ENCODE data around the gene TRIM9. TPM values are rescaled to one million over a fixed set of nuclear protein-coding genes. Genes with fewer than 3 reads are reported as not detected.

Gene TRIM9
- polyA plus RNA-seq, 1 donor, result 1.6 TPM

- no peak for DNase-seq (ENCODE audit: low read depth)
These were observed 1.3 kb downstream of the TRIM9 start for GRCh38 chr14:51093371-51094281.

GRCh38 chr14:51092965-51093364 is 1.9 kb downstream of the TRIM9 start:
- DNase-seq (ENCODE audit: low read depth), result no peak

- no peak for DNase-seq (ENCODE audit: low read depth)
These were observed 5.6 kb downstream of the TRIM9 start for GRCh38 chr14:51089278-51089677.

GRCh38 chr14:51087031-51087441 is 7.9 kb downstream of the TRIM9 start:
- no peak for DNase-seq (ENCODE audit: low read depth)

GRCh38 chr14:51086044-51086443 is 8.9 kb downstream of the TRIM9 start:
- no peak for DNase-seq (ENCODE audit: low read depth)

- no peak for DNase-seq (ENCODE audit: low read depth)
These were observed 9.9 kb downstream of the TRIM9 start for GRCh38 chr14:51084962-51085361.

- no peak for DNase-seq (ENCODE audit: low read depth)
These were observed 10.4 kb downstream of the TRIM9 start for GRCh38 chr14:51084507-51084906.

- no peak for DNase-seq (ENCODE audit: low read depth)
These were observed 12.6 kb downstream of the TRIM9 start for GRCh38 chr14:51082349-51082748.

- DNase-seq (ENCODE audit: low read depth), result no peak
These were observed 13.2 kb downstream of the TRIM9 start for GRCh38 chr14:51081712-51082111.

GRCh38 chr14:51081209-51081608 is 13.7 kb downstream of the TRIM9 start:
- no peak for DNase-seq (ENCODE audit: low read depth)

GRCh38 chr14:51080645-51081044 is 14.3 kb downstream of the TRIM9 start:
- DNase-seq (ENCODE audit: low read depth), result no peak

- DNase-seq (ENCODE audit: low read depth), result no peak
These were observed 15.4 kb downstream of the TRIM9 start for GRCh38 chr14:51079489-51079888.

GRCh38 chr14:51079085-51079484 is 15.8 kb downstream of the TRIM9 start:
- no peak for DNase-seq (ENCODE audit: low read depth)

- DNase-seq (ENCODE audit: low read depth), result no peak
These were observed 20.1 kb downstream of the TRIM9 start for GRCh38 chr14:51074701-51075385.

- peak; percentile 68 for DNase-seq (ENCODE audit: low read depth)
These were observed 21.2 kb downstream of the TRIM9 start for GRCh38 chr14:51073731-51074130.

GRCh38 chr14:51072976-51073375 is 21.9 kb downstream of the TRIM9 start:
- no peak for DNase-seq (ENCODE audit: low read depth)

GRCh38 chr14:51071857-51072256 is 23.0 kb downstream of the TRIM9 start:
- DNase-seq (ENCODE audit: low read depth), result no peak

- no peak for DNase-seq (ENCODE audit: low read depth)
These were observed 24.2 kb downstream of the TRIM9 start for GRCh38 chr14:51070726-51071125.

GRCh38 chr14:51069055-51069454 is 25.9 kb downstream of the TRIM9 start:
- no peak for DNase-seq (ENCODE audit: low read depth)

- DNase-seq (ENCODE audit: low read depth), result no peak
These were observed 26.6 kb downstream of the TRIM9 start for GRCh38 chr14:51068268-51068667.

GRCh38 chr14:51067295-51067694 is 27.6 kb downstream of the TRIM9 start:
- no peak for DNase-seq (ENCODE audit: low read depth)

- DNase-seq (ENCODE audit: low read depth), result no peak
These were observed 28.3 kb downstream of the TRIM9 start for GRCh38 chr14:51066576-51066975.

- DNase-seq (ENCODE audit: low read depth), result no peak
These were observed 35.9 kb downstream of the TRIM9 start for GRCh38 chr14:51059032-51059431.

Data from forelimb muscle (tissue), 1 donor.